Measurements from ENCODE around the gene ENOX1. TPM values are rescaled to one million over a fixed set of nuclear protein-coding genes. Genes with fewer than 3 reads are reported as not detected.

ENOX1 gene
- total and polyA plus RNA-seq, 2 donors (not counting 3 experiments of a cell fraction or from before 2014, with no cell fraction given): 0.17 to 0.97 TPM

DNA sequence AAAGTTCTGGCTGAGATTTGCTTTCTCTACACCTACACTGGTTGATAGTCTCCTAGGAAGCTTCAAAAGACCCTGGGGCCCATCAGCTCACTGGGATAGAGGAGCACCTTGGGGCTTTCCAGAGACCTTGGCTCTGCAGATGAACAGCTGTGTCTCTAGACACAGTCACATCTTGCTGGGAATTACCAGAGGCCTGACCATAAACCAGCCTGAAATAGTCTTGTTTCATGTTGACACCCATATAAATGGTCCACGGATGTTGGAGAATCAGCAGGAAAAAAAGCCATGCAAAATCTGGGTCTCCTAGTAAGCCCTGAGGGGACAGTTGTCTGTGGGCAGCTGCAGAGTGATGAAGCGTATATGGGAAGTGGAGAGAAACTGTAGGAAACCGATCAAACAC is 555.8 kb downstream of the ENOX1 start:
- Histone ChIP-seq H3K27ac (ENCODE audit: insufficient read depth, low read depth, low read length) (no peak overlapping the region), H4K20me1 (replicated peaks; ENCODE audit: control insufficient read depth, extremely low read depth, insufficient read depth, low read length) (no peaks in the 10 kb centered on the region), H3K9ac (replicated peaks; ENCODE audit: extremely low read depth, insufficient read depth, low read length) (no peak overlapping the region), H3K36me3 (ENCODE audit: control insufficient read depth in 2 of 2, extremely low read depth in 1 of 2, insufficient read depth in 2 of 2, low read length in 2 of 2) (no peaks in the 10 kb centered on the region), H3K9me3 (replicated peaks; ENCODE audit: control insufficient read depth, insufficient read depth, low read length) (no peaks in the 10 kb centered on the region), H3K4me3 (replicated peaks in 1 of 3; ENCODE audit: insufficient read depth in 1 of 3, low read depth in 1 of 3, low read length in 3 of 3) (no peak overlapping the region), H2AFZ (ENCODE audit: low read depth, low read length) (no peak overlapping the region), H3K79me2 (ENCODE audit: control insufficient read depth, insufficient read depth, low read length) (no peaks in the 10 kb centered on the region), H3K4me1 (ENCODE audit: control insufficient read depth, extremely low read depth, insufficient read depth, low read length) (no peaks in the 10 kb centered on the region), H3K9me1 (replicated peaks; ENCODE audit: control insufficient read depth, extremely low read depth, insufficient read depth, low read length) (no peaks in the 10 kb centered on the region), H3K27me3 (ENCODE audit: control insufficient read depth in 2 of 2, insufficient read depth in 2 of 2, low read length in 2 of 2) (no peaks in the 10 kb centered on the region), H3K4me2 (ENCODE audit: insufficient read depth, low read length) (no peak overlapping the region)
- POLR2A ChIA-PET: no interaction called here
- no TSS peak for BruUV-seq (replicated peaks)
- DNase-seq (ENCODE audit: low read depth, low spot score) (no peak), FAIRE-seq (no peak)
- CTCF ChIA-PET: no interaction called here
- dilution Hi-C loops (cut with MboI; ENCODE audit: extremely low pct_ligation_motif_present, low sequenced_read_pairs) (no loop called here), intact Hi-C loops (cut with micrococcal nuclease) (no loop called here)
- no peak for TF ChIP-seq POLR2A (IDR thresholded peaks at IDR 0.05; ENCODE audit: low read depth, low read length)
- TF ChIP-seq GATA2 (IDR thresholded peaks at IDR 0.05; ENCODE audit: insufficient read depth, insufficient read length, low read depth, low read length): no peak
- TF ChIP-seq, protein P1, sequence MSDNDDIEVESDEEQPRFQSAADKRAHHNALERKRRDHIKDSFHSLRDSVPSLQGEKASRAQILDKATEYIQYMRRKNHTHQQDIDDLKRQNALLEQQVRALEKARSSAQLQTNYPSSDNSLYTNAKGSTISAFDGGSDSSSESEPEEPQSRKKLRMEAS (IDR thresholded peaks at IDR 0.05; ENCODE audit: insufficient read depth, insufficient read length): no peak
- TF ChIP-seq POLR2AphosphoS5 (IDR thresholded peaks at IDR 0.05; ENCODE audit: insufficient read depth, low read depth, low read length): no peak

DNA sequence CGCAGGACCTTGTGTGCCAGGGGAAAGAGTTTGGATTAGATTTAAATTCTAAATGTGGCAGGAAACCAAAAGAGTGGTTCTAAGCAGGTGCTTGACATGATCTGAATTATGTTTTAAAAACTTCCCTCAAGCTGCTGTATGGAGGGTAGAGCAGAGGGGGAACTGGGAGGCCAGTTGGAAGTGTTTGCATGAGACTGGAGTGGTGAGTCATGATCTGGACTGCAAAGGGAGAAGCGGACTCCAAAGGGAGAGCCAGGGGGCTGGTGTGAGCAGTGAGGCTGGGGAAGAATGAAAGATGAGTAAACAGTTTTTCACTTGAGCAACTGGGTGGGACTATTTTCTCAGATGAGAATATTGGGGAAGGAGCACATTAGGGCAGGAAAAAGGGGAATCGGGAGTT is 557.3 kb downstream of the ENOX1 start:
- ChIA-PET CTCF (no interaction called here), POLR2A (no interaction called here)
- Histone ChIP-seq H3K9me3 (replicated peaks; ENCODE audit: control insufficient read depth, insufficient read depth, low read length) (no peaks in the 10 kb centered on the region), H3K4me3 (replicated peaks in 1 of 3; ENCODE audit: insufficient read depth in 1 of 3, low read depth in 1 of 3, low read length in 3 of 3) (no peak overlapping the region), H3K27me3 (ENCODE audit: control insufficient read depth in 2 of 2, insufficient read depth in 2 of 2, low read length in 2 of 2) (no peaks in the 10 kb centered on the region), H3K36me3 (ENCODE audit: control insufficient read depth in 2 of 2, extremely low read depth in 1 of 2, insufficient read depth in 2 of 2, low read length in 2 of 2) (no peaks in the 10 kb centered on the region), H4K20me1 (replicated peaks; ENCODE audit: control insufficient read depth, extremely low read depth, insufficient read depth, low read length) (no peaks in the 10 kb centered on the region), H3K27ac (ENCODE audit: insufficient read depth, low read depth, low read length) (no peak overlapping the region), H3K9me1 (replicated peaks; ENCODE audit: control insufficient read depth, extremely low read depth, insufficient read depth, low read length) (no peaks in the 10 kb centered on the region), H3K4me2 (ENCODE audit: insufficient read depth, low read length) (no peak overlapping the region), H3K79me2 (ENCODE audit: control insufficient read depth, insufficient read depth, low read length) (no peaks in the 10 kb centered on the region), H3K4me1 (ENCODE audit: control insufficient read depth, extremely low read depth, insufficient read depth, low read length) (no peaks in the 10 kb centered on the region), H2AFZ (ENCODE audit: low read depth, low read length) (no peak overlapping the region), H3K9ac (replicated peaks; ENCODE audit: extremely low read depth, insufficient read depth, low read length) (no peak overlapping the region)
- dilution Hi-C loops (cut with MboI; ENCODE audit: extremely low pct_ligation_motif_present, low sequenced_read_pairs) (no loop called here), intact Hi-C loops (cut with micrococcal nuclease) (no loop called here)
- BruUV-seq (replicated peaks): no TSS peak
- no peak for DNase-seq (ENCODE audit: low read depth, low spot score)
- no peak for FAIRE-seq
- TF ChIP-seq, protein P2, sequence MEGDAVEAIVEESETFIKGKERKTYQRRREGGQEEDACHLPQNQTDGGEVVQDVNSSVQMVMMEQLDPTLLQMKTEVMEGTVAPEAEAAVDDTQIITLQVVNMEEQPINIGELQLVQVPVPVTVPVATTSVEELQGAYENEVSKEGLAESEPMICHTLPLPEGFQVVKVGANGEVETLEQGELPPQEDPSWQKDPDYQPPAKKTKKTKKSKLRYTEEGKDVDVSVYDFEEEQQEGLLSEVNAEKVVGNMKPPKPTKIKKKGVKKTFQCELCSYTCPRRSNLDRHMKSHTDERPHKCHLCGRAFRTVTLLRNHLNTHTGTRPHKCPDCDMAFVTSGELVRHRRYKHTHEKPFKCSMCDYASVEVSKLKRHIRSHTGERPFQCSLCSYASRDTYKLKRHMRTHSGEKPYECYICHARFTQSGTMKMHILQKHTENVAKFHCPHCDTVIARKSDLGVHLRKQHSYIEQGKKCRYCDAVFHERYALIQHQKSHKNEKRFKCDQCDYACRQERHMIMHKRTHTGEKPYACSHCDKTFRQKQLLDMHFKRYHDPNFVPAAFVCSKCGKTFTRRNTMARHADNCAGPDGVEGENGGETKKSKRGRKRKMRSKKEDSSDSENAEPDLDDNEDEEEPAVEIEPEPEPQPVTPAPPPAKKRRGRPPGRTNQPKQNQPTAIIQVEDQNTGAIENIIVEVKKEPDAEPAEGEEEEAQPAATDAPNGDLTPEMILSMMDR (IDR thresholded peaks at IDR 0.05; ENCODE audit: extremely low read depth in 1 of 2, insufficient read depth in 1 of 2, low read depth in 1 of 2, low read length in 2 of 2): no peak
- TF ChIP-seq, protein P1 (IDR thresholded peaks at IDR 0.05; ENCODE audit: insufficient read depth, insufficient read length): no peak
- TF ChIP-seq POLR2AphosphoS5 (IDR thresholded peaks at IDR 0.05; ENCODE audit: insufficient read depth, low read depth, low read length) (no peak), EZH2 (IDR thresholded peaks at IDR 0.05; ENCODE audit: borderline replicate concordance, low read depth, low read length, severe bottlenecking) (no peak), POLR2A (IDR thresholded peaks at IDR 0.05; ENCODE audit: low read depth, low read length) (no peak), GATA2 (IDR thresholded peaks at IDR 0.05; ENCODE audit: insufficient read depth, insufficient read length, low read depth, low read length) (no peak), FOS (IDR thresholded peaks at IDR 0.05; ENCODE audit: borderline replicate concordance, insufficient read depth, low read length) (no peak), JUN (IDR thresholded peaks at IDR 0.05; ENCODE audit: borderline replicate concordance, insufficient read depth, insufficient read length, low read depth) (no peak), MYC (IDR thresholded peaks at IDR 0.05; ENCODE audit: low read depth, low read length) (no peak)
